Neural progenitor cell (in vitro differentiated cells): ENCODE measurements around the gene ZNF423.

Source experiments
- EZH2 ChIP-seq: fragments of 200-600 bp; sonication (generic); IDR thresholded peaks from 2 replicates; pipeline ENCODE4 v1.6.1; 2017; ENCODE audit warnings: antibody characterized with exemption, mild to moderate bottlenecking, moderate library complexity
- EZH2phosphoT487 ChIP-seq: fragments of 200-600 bp; sonication (generic); IDR thresholded peaks from 2 replicates; pipeline ENCODE4 v1.6.1; 2017; ENCODE audit warnings: antibody characterized with exemption
- TF ChIP-seq, protein P1 (sequence below): fragments of 200-600 bp; sonication (generic); IDR thresholded peaks from 2 replicates; pipeline ENCODE4 v1.5.1; 2017; ENCODE audit warnings: antibody characterized with exemption, mild to moderate bottlenecking

DNA sequence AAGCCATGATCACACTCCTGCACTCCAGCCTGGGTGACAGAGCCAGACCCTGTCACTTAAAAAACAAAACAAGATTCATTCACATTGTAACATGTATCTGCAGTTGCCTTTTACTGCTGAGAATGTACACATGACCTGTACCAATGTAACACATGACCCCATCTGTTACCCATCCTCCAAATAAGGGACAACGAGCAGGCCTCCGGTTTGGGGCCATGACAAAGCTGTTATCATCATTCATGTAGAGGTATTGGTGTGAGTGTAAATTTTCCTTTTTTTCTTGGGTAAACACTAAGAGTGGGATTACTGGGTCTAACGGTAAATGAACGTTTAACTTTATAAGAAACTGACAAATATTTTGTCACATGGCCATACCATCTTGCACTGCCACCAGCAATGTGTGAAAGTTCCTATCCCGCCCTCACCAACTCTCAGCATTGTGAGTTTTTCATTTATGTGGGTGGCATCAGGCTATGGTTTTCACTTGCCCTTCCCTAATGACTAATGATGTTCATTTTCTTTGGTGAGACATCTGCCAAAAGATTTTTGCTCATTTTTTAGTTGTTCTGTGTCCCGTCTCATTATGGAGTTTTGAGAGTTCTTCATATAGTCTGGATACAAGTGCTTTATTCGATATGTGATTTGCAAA lies 336.8 kb downstream of the ZNF423 start:
- TF ChIP-seq, protein P1, sequence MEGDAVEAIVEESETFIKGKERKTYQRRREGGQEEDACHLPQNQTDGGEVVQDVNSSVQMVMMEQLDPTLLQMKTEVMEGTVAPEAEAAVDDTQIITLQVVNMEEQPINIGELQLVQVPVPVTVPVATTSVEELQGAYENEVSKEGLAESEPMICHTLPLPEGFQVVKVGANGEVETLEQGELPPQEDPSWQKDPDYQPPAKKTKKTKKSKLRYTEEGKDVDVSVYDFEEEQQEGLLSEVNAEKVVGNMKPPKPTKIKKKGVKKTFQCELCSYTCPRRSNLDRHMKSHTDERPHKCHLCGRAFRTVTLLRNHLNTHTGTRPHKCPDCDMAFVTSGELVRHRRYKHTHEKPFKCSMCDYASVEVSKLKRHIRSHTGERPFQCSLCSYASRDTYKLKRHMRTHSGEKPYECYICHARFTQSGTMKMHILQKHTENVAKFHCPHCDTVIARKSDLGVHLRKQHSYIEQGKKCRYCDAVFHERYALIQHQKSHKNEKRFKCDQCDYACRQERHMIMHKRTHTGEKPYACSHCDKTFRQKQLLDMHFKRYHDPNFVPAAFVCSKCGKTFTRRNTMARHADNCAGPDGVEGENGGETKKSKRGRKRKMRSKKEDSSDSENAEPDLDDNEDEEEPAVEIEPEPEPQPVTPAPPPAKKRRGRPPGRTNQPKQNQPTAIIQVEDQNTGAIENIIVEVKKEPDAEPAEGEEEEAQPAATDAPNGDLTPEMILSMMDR, result no peak
- TF ChIP-seq EZH2 (no peak), EZH2phosphoT487 (no peak)
